Measurements from ENCODE around the gene SLC12A1.

The SLC12A1 gene

GRCh38 chr15:48205981-48206380 is at the start of gene SLC12A1:
SLC12A1 (plus strand) TSS chr15:48206302; CDS start chr15:48207720, 1,418 bp downstream.
- no peak for DNase-seq (ENCODE audit: low read depth)

- DNase-seq (ENCODE audit: low read depth) = no peak
Measured at GRCh38 chr15:48168616-48169015, 37.5 kb upstream of the SLC12A1 start.

- no peak for DNase-seq (ENCODE audit: low read depth)
Measured at GRCh38 chr15:48170981-48171380, 35.1 kb upstream of the SLC12A1 start.

GRCh38 chr15:48175126-48175525 is 31.0 kb upstream of the SLC12A1 start:
- DNase-seq (ENCODE audit: low read depth) = no peak

GRCh38 chr15:48176112-48176511 is 30.0 kb upstream of the SLC12A1 start:
- DNase-seq (ENCODE audit: low read depth) = no peak

GRCh38 chr15:48176957-48177356 is 29.1 kb upstream of the SLC12A1 start:
- no peak for DNase-seq (ENCODE audit: low read depth)

GRCh38 chr15:48177383-48177765 is 28.7 kb upstream of the SLC12A1 start:
- DNase-seq (ENCODE audit: low read depth) = peak; percentile 35

GRCh38 chr15:48177766-48178647 is 28.1 kb upstream of the SLC12A1 start, which contains the start of gene MYEF2:
MYEF2 (minus strand) TSS chr15:48178295; CDS start chr15:48178237, 58 bp downstream.
- no peak for DNase-seq (ENCODE audit: low read depth)

GRCh38 chr15:48178648-48178931 is 27.5 kb upstream of the SLC12A1 start:
- no peak for DNase-seq (ENCODE audit: low read depth)

GRCh38 chr15:48182749-48183148 is 23.4 kb upstream of the SLC12A1 start:
- no peak for DNase-seq (ENCODE audit: low read depth)

- no peak for DNase-seq (ENCODE audit: low read depth)
Measured at GRCh38 chr15:48185529-48185928, 20.6 kb upstream of the SLC12A1 start.

GRCh38 chr15:48186271-48186670 is 19.8 kb upstream of the SLC12A1 start:
- DNase-seq (ENCODE audit: low read depth) = no peak

- no peak for DNase-seq (ENCODE audit: low read depth)
Measured at GRCh38 chr15:48190932-48191573, 15.0 kb upstream of the SLC12A1 start.

GRCh38 chr15:48191574-48192225 is 14.4 kb upstream of the SLC12A1 start, which contains the start of gene CTXN2:
CTXN2 (plus strand) TSS chr15:48191665; CDS start chr15:48201301, 9,636 bp downstream.
- no peak for DNase-seq (ENCODE audit: low read depth)

GRCh38 chr15:48202068-48202467 is 4.0 kb upstream of the SLC12A1 start:
- no peak for DNase-seq (ENCODE audit: low read depth)

- DNase-seq (ENCODE audit: low read depth) = no peak
Measured at GRCh38 chr15:48221261-48221660, 15.2 kb downstream of the SLC12A1 start.

GRCh38 chr15:48221885-48222284 is 15.8 kb downstream of the SLC12A1 start:
- no peak for DNase-seq (ENCODE audit: low read depth)

GRCh38 chr15:48222627-48223026 is 16.5 kb downstream of the SLC12A1 start:
- no peak for DNase-seq (ENCODE audit: low read depth)

GRCh38 chr15:48225771-48226170 is 19.7 kb downstream of the SLC12A1 start:
- DNase-seq (ENCODE audit: low read depth) = no peak

- no peak for DNase-seq (ENCODE audit: low read depth)
Measured at GRCh38 chr15:48230498-48230897, 24.4 kb downstream of the SLC12A1 start.

GRCh38 chr15:48233246-48233645 is 27.1 kb downstream of the SLC12A1 start:
- DNase-seq (ENCODE audit: low read depth) = no peak

- no peak for DNase-seq (ENCODE audit: low read depth)
Measured at GRCh38 chr15:48239334-48239733, 33.2 kb downstream of the SLC12A1 start.

GRCh38 chr15:48242015-48242414 is 35.9 kb downstream of the SLC12A1 start:
- DNase-seq (ENCODE audit: low read depth) = no peak

Data from HS-27A (cell line).